ENCODE measurements around the gene P2RY13.
A peak's percentile ranks its signal among the peaks of the same experiment; 100 is the strongest.

Gene P2RY13

GRCh38 chr3:151331696-151332095, 2.3 kb upstream of the P2RY13 start:
- no peak for TF ChIP-seq CTCF (IDR thresholded peaks at IDR 0.05)

GRCh38 chr3:151330899-151331298, 1.6 kb upstream of the P2RY13 start:
- TF ChIP-seq CTCF (IDR thresholded peaks at IDR 0.05) = no peak

DNA sequence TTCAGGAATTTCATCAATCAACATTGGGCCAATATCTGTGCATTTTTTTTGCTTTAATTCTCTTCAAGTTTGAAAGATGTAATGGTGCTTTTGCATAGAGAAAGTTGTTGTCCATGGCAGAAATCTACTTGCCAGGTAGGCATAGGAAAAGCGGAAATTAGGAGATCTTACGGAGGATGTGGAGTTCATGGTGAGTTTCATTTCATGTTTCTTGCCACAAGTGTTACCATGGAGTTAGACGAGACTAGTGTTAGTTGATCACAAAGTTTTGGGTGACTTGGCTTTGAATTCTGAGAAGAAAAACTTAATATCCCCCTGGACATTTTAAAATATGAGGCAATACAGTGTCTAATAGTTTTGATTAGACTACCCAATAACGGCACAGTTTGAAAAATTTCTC, 1.0 kb upstream of the P2RY13 start:
- TF ChIP-seq CTCF (IDR thresholded peaks at IDR 0.05) = no peak

DNA sequence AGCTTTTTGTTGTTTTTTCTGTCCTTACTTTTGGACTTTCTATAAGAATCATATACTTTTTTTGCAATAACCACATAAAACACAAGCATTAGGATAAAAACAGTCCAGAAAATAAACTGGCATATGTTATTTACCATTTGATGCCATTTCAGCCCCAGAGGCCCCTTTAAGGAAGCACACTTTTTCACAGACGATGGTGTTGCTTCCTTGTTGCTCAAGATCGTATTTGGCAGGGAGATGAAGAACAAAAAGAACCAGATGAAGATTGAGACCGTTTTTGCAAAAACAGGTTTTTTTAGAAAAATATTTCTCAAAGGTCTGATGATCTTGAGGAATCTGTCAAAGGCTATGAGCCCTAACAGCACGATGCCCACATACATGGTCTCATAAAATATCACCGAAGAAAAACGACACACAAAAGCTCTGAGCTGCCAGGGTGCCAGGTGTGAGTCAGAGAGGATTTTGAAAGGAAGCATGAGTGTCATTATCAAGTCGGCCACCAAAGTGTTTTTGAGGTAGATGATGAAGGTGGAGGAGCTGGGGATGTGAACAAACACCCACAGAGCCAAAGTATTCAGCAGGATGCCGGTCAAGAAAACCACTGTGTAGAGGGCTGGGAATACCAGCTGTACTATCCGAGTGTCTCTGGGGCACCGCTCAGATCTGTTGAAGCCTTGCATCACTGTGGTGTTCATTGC, 902 bp downstream of the P2RY13 start:
- TF ChIP-seq CTCF (IDR thresholded peaks at IDR 0.05) = no peak

GRCh38 chr3:151327571-151328198, 1.7 kb downstream of the P2RY13 start:
- TF ChIP-seq CTCF (IDR thresholded peaks at IDR 0.05) = peak; percentile 70

DNA sequence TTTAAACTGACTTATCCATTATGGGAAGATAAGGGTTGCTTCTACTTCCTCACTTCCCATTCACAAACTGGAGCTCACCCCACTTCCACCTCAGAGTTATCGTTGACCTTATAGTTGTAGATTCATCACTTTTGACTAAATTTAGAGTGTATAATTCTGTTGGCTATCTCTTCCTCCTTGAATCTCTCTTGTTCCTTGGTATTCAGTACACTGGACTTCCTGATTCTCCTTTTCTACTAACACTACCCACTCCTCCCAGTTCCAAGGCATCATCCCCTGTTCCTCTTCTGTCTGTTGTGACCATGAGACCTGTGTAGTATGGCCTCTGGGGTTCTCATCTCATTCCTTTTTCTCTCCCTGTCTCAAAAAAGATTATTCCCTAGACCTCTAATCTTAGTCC, 6.8 kb downstream of the P2RY13 start:
- TF ChIP-seq CTCF (IDR thresholded peaks at IDR 0.05) = no peak

DNA sequence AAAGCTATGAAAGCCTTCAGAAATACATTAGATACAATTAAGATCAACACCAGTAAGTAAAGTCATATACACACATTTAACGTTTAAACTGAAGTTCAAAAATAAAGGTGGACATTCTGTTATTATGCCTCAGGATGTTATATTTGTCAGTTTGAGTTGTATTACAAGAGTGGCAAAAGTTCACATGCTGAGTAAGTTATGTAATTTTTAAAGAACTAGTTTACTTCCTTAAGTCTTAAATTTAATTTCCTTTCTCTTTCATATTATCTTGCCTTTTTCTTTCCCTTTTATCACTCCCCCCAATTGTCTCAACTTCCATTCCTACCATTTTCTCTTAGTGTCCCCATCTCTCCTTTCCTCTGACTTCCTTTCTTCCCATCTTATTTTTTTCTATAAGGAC, 7.8 kb downstream of the P2RY13 start:
- no peak for TF ChIP-seq CTCF (IDR thresholded peaks at IDR 0.05)

Data from LNCAP (cell line).